SU-DHL-6 (cell line): ENCODE data around the gene PPP2R2B.

Source experiments
- EZH2phosphoT487 ChIP-seq: fragments of 200-600 bp; sonication (generic), shearing (Covaris generic); conservative IDR thresholded peaks from 2 replicates; pipeline ENCODE4 v1.6.1; 2018; ENCODE audit warnings: mild to moderate bottlenecking, antibody characterized with exemption, low read length, moderate library complexity, mixed read lengths
- TF ChIP-seq, protein P1 (sequence below): fragments of 200-600 bp; sonication (generic); IDR thresholded peaks from one replicate; pipeline ENCODE4 v1.5.1; 2017; ENCODE audit warnings: antibody characterized with exemption, mild to moderate bottlenecking, low read length, moderate library complexity; ENCODE audit not compliant: insufficient read depth, poor library complexity, severe bottlenecking

DNA sequence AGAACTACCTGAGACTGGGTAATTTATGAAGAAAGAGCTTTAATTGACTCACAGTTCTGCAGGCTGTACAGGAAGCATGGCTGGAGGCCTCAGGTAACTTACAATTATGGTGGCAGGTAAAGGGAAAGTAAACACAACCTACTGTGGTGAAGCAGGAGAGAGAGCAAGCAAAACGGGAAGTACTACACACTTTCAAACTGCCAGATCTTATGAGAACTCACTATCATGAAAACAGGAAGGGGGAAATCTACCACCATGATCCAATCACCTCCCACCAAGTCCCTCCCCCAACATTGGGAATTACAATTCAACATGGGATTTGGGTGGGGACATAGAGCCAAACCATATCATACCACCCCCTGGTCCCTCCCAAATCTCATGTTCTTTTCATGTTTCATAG lies 303.8 kb downstream of the PPP2R2B start:
- TF ChIP-seq, protein P1, sequence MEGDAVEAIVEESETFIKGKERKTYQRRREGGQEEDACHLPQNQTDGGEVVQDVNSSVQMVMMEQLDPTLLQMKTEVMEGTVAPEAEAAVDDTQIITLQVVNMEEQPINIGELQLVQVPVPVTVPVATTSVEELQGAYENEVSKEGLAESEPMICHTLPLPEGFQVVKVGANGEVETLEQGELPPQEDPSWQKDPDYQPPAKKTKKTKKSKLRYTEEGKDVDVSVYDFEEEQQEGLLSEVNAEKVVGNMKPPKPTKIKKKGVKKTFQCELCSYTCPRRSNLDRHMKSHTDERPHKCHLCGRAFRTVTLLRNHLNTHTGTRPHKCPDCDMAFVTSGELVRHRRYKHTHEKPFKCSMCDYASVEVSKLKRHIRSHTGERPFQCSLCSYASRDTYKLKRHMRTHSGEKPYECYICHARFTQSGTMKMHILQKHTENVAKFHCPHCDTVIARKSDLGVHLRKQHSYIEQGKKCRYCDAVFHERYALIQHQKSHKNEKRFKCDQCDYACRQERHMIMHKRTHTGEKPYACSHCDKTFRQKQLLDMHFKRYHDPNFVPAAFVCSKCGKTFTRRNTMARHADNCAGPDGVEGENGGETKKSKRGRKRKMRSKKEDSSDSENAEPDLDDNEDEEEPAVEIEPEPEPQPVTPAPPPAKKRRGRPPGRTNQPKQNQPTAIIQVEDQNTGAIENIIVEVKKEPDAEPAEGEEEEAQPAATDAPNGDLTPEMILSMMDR: no peak
- no peak for TF ChIP-seq EZH2phosphoT487
